DMS 273 (cell line): ENCODE measurements around the gene TMEM79.
"Not testable (repeated sequence)": the region's sequence is repeated elsewhere in the genome, so short reads cannot be mapped to it uniquely, and the experiment has no call there.

Experiments used
- DNase-seq: peaks from one replicate; lab custom pipeline; 2025; ENCODE audit not compliant: unreplicated experiment; lab: John Stamatoyannopoulos, UW

The TMEM79 gene

DNA sequence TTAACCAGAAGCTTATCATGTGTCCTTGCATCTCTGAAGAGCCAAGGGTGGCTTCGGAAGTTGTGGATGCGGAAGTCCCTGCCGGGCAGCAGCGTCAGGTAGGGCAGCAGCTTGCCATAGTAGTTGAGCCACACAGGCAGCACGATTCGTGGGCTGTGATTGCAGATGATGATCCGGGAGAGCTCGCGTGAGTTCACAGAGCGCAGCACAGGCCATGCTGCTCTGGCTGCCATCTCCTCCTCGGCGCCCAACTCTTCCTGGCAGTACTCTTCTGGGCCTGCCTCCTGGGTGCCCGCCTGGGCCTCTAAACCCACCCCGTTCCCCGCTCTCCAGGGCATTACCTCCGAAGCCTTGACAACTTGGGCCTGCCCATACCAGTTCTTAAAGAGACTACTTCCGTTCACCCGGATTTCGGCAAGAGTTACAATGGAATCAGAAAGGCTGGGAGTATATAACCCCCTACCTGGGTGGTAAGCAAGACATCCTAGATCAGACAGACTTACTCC is 14.8 kb downstream of the TMEM79 start, which contains the start of gene VHLL:
VHLL (minus strand) TSS at position 456 of the 506 bp plus-strand sequence; CDS start at position 338, 118 bp downstream.
- DNase-seq, result no peak

DNA sequence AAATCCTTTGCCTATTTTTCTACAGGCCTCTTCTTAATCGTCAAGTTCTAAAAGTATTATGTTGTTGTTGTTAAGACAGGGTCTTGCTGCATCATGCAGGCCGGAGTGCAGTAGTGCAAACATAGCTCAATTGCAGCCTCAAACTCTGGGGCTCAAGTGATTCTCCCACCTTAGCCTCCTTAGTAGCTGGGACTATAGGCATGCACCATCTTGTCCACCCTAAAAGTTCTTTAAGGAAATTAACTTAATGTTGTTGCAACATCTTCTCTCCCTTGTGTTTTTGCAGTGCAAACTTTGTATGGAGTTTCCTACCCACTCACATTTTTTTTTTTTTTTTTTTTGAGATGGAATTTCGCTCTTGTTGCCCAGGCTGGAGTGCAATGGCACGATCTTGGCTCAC is 19.1 kb downstream of the TMEM79 start:
- no peak for DNase-seq

DNA sequence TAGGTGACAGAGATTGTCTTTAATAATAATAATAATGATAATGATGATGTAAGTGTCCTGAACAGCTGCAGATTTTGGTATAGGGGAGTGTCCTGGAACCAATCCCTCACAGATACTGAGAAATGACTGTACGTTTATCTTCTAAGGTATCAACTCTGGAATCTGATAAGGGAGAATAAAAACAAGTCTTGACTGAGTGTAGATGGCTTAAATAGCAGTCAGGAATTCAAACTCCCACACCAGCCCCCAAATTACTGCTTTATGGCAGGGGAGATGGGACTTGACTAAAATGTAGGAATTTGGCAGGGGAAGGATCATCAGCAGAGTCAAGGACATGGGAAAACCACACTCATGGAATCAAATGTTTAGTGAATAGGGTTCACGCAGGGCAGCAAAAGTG is 21.1 kb downstream of the TMEM79 start:
- no peak for DNase-seq

DNA sequence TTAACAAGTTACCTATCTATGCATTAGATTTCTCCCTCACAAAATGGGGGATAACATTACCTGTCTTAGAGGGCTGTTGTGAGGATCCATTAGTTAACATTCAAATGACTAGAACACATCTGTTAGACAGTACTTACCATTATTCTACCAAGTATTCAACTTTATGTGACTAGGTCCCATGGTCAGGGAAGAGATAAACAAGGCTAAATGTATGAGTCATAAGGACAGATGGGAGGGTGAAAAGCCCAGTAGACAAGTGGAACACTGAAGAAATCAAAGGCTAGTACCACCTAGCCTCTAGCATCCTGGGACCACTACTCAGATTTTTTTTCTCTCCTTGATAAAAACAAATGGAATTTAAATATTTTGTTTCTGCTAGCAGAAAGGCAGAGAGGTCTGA is 24.0 kb downstream of the TMEM79 start:
- DNase-seq, result no peak

DNA sequence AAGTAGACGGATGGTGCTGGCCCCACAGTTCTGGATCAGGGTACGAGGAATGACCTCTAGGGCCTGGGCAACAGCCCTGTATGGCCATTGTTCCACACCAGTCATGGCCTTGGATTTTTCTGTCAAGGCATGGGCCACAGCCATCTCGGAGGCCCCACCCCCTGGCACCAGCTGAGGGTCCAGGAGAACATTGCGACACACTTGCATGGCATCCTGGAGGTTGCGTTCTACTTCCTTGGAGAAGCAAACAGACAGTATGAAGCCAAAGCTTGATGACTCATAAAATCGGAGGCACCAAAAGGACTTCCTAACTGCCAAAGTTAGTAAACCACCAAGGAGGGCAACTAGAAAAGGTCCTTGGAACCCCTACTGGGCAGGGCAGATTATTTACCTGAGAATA is 26.8 kb downstream of the TMEM79 start:
- no peak for DNase-seq

DNA sequence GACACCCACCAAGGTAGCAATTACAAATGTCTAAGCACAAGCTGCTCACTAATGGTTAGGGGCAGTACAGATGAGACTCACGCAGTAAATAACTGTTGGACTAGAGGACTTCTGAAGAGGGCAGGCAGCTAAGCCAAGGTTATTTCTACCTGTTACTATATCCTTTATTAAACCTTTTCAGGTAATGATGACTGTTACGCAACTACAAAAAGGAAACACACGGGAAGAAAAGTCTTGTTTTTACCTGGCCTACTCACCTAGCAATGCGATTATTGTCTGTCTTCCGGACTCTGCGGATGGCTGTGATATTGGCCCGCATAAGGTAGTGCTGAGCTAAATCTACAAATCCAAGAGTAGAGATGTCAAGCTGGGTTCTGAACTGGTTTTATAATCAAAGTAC is 32.8 kb downstream of the TMEM79 start:
- DNase-seq, result no peak

DNA sequence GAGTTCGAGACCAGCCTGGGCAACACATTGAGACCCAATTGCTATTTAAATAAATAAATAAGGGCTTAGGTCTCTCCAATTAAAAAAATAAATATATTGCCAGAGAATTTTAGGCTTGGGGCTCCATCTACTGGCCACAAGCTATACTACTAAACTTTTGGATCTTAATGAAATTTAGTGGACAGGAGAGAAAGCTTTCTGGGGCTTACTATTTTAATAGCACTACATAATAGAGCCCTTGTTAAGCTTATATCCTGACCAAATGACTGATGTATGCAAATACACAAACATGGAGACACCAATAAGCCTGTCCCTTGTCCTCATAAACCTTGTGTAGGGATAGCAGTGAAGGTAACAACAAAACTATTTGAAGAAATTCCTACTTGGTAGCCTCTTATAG is 35.5 kb downstream of the TMEM79 start:
- peak; percentile 56 for DNase-seq

DNA sequence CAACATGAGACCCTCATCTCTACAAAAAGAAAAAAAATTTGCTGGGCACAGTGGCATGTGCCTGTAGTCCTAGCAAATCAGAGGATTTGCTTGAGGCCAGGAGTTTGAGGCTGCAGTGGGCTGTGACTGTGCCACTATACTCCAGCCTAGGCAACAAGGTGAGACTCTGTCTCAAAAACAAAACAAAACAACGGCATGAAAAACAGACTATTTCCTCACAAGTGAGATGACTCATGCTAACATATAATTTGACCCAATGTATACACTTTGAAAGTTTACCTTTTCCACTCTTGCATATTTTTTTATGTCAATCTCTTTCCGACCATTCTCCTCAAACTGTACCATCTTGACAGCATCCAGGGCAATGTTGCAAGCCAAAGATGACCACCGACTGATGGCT is 36.4 kb downstream of the TMEM79 start:
- DNase-seq, result no peak

DNA sequence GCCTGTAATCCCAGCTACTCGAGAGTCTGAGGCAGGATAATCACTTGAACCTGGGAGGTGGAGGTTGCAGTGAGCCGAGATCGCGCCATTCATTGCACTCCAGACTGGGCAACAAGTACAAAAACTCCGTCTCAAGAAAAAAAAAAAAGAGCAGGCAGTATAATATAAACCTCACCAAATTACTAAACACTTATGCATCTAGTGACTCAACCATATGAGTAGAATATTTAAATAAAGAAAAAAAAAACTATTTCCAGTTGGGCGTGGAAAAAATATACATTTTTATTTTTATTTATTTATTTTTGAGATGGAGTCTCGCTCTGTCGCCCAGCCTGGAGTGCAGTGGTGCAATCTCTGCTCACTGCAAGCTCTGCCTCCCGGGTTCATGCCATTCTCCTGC is 39.1 kb downstream of the TMEM79 start:
- not testable (repeated sequence) for DNase-seq

DNA sequence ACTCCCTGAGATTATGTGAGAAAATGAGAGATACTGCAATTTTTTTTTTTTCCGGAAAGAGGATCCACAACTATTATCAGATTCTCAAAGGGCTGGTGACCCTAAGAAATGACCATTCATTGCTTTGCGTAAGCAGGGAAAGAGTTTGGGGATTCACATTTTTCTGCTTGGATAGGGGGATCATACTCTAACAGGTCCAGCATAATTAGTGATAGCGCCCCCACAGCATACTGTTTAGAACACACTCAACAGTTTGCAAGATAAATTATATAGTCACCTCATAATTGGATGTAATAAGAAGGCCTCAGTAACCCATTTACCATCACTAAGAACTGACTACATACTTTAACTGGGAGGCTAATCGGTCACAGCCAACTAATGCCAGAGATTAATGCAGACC is 52.1 kb downstream of the TMEM79 start:
- DNase-seq, result peak; percentile 55

DNA sequence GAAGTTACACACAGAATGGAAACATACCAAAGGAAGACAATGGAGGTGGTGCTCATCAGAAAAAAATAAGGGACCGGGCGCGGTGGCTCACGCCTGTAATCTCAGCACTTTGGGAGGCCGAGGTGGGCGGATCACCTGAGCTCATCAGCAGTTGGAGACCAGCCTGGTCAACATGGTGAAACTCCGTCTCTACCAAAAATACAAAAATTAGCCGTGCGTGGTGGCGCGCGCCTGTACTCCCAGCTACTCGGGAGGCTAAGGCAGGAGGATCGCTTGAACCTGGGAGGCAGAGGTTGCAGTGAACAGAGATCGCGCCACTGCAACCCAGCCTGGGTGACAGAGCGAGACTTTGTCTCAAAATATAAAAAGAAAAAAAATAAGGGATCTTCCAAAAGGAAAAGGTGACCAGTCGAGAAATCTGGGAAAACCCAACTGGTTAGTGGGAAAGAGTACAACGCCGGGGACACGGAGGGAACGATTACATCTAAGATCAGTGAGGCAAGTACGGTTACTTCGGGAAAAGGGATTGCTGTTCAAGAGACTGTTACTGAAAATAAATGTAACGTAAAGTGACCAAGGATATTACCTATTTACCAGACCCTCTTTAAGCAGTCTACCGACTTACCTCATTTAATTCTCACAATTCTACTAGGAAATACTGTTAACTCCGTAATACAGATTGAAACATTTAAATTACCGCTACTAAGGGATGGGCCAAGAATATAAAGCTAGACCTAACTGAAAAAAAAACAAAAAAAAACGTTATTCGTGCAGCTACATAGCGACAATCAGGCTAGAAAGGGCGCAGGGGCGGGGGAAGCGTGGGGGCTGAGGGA is 53.1 kb downstream of the TMEM79 start:
- peak; percentile 26 for DNase-seq

DNA sequence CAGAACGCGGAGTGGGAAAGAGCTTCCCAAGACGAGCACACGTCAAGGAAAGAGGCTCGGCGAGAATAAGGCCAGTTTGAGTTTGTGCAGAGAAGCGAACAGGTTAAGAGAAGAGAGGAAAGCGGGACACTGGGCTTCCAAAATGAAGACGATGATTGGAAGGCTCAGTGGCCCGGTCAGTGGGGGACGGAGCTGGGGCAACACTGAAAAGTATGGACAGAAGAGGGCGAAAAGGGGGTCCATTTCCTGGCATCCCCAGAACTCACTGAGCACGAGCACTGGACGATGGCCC is 53.7 kb downstream of the TMEM79 start:
- DNase-seq, result peak; percentile 73

DNA sequence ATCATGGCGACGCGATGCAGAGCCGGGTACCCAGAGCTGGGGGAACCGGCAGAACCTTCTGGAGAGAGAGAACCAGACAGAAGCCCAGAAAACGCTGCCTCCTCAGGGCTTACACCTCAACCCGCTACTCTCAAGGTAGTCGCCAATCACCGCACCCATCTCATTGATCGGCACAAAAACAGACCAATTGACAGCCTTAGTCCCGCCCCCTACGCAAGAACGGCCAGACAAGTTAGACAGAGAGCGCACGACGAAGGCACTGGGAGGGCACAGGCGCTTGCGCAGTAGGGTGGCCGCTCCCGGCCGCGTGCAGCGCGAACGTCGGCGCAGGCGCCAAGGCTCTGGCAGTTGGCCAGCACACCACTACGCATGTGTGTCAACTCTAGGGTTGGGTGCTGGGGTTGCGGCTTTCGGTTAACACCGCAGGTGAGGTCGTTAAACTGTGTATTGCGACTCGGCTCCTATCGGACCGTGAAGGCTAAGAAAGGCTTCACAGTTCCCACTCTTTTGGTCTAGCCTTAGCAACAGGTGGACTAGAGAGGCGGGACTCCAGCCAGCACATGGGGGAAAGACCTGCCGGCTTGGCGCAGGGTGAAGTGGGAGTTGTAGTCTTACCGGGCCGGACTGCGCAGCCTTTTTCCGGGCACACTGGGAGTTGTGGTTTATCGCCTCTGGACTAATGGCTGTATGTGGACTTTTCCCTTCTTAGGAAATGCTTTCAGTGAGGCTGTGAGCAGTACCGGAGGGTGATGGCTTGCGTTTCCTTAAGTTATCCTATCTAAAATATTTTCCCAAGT is 54.3 kb downstream of the TMEM79 start, which contains the start of the genes CCT3 and TSACC:
CCT3 (minus strand) TSS at position 113 of the 797 bp plus-strand sequence; CDS start at position 5, 108 bp downstream.
TSACC (plus strand) TSS at position 347 of the 797 bp plus-strand sequence. CDS start 1,232 bp downstream, outside the sequence.
- DNase-seq, result peak; percentile 100
